Right kidney (tissue), 1 donor: ENCODE results near the gene EPS8L2.
"Not testable (repeated sequence)": the region's sequence is repeated elsewhere in the genome, so short reads cannot be mapped to it uniquely, and the experiment has no call there.

Experiments
- DNase-seq: peaks from one replicate; pipeline ENCODE4 v3.0.0-alpha.2; 2016

Gene EPS8L2

GRCh38 chr11:688681-689080 lies 17.4 kb upstream of the EPS8L2 start:
- no peak for DNase-seq

- DNase-seq: no peak
Measured at GRCh38 chr11:689625-690024, 16.4 kb upstream of the EPS8L2 start.

DNA sequence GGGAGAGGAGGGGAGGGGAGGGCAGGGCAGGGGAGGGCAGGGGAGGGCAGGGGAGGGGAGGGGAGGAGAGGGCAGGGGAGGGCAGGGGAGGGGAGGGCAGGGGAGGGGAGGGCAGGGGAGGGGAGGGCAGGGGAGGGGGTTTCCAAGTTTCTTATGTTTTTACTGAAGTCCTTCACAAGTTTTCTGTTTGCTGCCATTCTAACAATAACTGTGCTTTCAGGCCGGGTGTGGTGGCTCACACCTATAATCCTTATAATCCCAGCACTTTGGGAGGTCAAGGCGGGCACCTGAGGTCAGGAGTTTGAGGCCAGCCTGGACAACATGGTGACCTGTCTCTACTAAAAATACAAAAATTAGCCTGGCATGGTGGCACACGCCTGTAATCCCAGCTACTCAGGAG lies 15.8 kb upstream of the EPS8L2 start:
- not testable (repeated sequence) for DNase-seq

- no peak for DNase-seq
Measured at GRCh38 chr11:690738-691633, 15.0 kb upstream of the EPS8L2 start.

- DNase-seq: no peak
Measured at GRCh38 chr11:691710-692590, 14.1 kb upstream of the EPS8L2 start.

DNA sequence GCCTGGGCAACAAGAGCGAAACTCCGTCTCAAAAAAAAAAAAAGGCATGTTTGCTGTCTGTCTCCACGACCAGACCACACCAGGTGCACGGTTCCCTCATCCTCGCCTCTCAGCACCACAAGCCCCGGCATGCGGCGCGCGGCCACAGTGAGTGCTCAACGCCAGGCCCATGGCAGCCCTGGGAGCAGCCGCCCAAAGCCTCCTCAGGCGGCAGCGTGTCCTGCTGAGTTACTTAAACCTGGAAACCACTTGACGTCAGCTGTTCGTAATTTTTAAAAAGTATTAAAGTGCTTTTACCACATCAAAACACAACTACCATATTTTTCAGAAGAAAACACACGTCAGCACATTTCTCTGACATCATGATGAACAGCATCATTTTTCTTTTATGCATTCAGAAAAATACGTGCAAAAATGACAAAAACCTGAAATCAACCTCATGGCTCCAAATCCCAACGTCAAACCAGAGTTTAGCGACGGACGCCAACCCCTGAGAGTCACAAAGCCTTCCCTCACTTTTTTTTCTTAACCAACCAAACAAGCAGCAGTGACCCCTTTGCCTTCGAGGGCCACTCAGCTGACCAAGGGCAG lies 13.1 kb upstream of the EPS8L2 start:
- DNase-seq: no peak

- no peak for DNase-seq
Measured at GRCh38 chr11:693415-693831, 12.6 kb upstream of the EPS8L2 start.

GRCh38 chr11:693887-694562 lies 12.0 kb upstream of the EPS8L2 start:
- DNase-seq: no peak

GRCh38 chr11:694563-695287 lies 11.3 kb upstream of the EPS8L2 start, which contains the start of gene DEAF1:
Gene DEAF1, minus strand, starts transcription at chr11:695222. Its CDS starts 175 bp downstream, at chr11:695047.
- no peak for DNase-seq

DNA sequence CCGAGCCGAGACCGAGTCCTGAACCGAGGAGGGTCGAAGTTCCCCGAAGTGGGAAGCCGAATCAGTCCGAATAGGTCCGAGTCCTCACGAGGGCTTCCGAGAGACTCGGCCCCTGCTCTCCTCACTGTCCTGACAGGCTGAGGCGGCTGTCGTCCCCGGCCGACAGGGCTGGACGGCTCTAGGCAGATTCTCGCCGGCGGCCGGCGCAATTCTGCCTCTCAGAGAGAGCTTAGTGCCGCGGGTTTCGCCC lies 10.8 kb upstream of the EPS8L2 start:
- peak; percentile 100 for DNase-seq

DNA sequence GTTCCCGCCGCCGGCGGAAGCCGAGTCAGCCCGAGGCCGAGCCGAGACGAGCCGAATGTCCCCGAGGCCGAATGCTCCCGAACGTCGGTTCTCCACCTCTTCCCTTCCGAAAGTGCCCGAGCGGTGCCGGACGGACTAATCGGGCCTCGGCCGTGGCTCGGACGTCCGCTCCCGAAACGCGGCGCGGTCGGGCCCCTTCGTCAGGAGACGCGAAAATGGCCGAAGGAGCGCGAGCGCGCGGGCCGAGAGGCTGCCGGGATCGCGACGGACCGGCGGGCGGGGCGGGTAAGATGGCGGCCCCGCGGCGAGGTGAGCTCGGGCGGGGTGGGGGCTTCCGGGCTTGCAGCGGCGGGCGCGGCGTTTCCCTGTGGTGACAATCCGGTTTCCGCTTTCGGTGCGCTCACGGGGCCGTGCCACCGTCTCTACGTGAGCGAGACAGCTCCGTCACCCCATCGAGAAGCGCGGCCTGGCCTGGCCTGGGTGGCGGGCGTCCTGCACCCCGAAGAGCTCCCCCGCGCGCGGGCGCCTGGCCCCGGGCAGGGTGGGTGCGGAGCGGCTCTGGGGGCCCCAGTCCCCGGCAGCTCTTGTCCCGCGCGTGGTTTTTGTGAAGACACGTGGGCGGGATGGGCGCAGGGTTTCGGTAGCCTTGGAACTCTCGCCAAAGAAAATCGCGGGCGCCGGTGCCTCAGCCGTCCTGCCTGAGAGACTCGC lies 10.3 kb upstream of the EPS8L2 start, which contains the start of gene TMEM80:
Gene TMEM80, plus strand, starts transcription at position 279 of the 711 bp plus-strand sequence. Its CDS starts 12 bp downstream, at position 291.
- DNase-seq: peak; percentile 97

- no peak for DNase-seq
Measured at GRCh38 chr11:696955-697491, 9.0 kb upstream of the EPS8L2 start.

GRCh38 chr11:697811-698311 lies 8.2 kb upstream of the EPS8L2 start:
- no peak for DNase-seq

DNA sequence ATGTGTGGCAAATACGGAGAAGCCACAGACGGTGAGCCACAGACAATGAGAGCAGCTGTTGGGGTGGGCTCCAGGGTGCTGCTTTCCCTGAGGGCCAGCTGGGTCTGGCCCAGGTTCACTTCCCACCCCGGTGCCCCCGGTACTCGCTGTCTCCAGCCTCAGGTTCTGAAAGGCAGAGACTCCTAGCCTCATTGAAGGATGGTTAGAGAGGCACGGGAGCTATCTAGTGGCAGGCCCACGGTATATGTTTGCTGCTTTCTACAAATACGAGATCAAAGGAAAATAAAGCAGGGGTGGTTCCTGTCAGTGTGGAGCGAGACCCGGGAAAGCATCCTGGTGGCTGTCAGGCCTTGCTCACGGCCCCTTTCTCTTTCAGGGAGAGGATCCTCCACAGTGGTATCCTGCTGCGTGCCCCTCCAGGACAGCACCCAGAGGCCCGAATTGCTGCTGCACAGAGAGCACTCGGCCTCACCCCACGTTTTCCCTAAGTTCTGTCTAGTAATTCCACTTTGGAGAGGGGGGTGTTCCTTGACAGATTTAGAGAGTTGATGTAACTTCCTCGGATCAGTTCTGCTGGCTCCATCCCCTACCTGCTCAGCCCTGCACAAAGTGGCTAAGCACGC lies 7.4 kb upstream of the EPS8L2 start:
- no peak for DNase-seq

DNA sequence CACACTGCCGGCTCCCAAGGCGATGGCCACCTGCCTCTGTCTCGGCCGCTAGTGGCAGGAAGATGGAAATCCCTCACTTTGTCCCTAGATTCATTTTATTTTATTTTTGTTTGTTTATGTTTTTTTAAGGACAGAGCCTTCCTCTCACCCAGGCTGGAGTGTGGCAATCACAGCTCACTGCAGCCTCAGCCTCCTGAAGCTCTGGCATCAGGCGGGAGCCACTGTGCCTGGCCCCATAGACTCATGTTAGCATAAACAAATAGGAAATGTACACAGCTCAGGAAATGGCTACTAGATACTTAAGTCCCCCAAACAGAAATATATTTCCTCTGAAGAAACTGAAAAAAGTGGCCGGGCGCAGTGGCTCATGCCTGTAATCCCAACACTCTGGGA lies 6.9 kb upstream of the EPS8L2 start:
- no peak for DNase-seq

DNA sequence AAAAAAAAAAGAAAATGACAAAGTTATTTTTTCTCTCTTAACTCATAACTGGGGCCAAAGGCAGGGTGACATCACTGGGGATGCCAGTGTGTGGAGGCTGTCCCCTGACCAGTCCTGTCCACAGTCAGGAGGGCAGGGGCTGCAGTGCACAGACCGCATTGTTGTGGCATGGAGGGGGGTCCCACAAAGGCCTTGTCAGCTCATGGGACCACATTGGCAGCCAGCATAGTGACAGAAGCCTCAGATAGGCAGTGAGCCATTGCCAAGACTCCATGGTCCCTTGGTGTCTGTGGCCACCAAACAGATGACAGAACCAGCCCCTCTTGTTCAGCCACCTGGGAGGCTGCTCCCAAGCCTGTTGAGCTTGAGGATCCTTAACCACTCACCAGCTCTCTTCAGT lies 6.3 kb upstream of the EPS8L2 start:
- DNase-seq: no peak

GRCh38 chr11:701741-702461 lies 4.1 kb upstream of the EPS8L2 start:
- DNase-seq: no peak

- no peak for DNase-seq
Measured at GRCh38 chr11:702462-703461, 3.3 kb upstream of the EPS8L2 start.
